ENCODE data around the gene TCHP.

Gene TCHP

DNA sequence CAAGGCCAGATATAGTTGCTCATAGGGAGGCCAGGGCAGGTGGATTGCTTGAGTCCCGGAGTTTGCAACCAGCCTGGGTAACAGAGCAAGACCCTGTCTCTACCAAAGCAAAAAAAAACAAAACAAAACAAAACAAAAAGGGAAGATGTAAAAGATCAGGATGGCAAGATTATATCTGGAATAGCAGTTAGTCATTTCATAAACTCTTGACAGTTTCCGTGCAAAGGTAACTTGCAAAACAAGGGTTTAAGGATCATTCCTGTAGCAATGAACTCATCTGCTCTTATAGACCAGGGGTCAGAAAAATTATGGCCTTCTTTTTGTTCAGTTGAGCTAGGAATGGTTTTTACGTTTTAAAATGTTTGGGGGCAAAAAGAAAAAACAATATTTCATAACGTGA, 66.5 kb downstream of the TCHP start:
- H3K27me3 ChIP-seq, result no peaks in the 10 kb centered on the region
- no peak overlapping the region for H3K4me3 ChIP-seq (ENCODE audit: low read depth in 1 of 2, low read length in 1 of 2)
- H3K27ac ChIP-seq, result no peak overlapping the region
- H3K4me1 ChIP-seq (ENCODE audit: control insufficient read depth in 1 of 2, insufficient read depth in 1 of 2, low read depth in 1 of 2, low read length in 1 of 2), result no peaks in the 10 kb centered on the region
- TF ChIP-seq CTCF (IDR thresholded peaks at IDR 0.05), result no peak
- H3K36me3 ChIP-seq, result peaks cover 99% of the 10 kb centered on the region
- no peaks in the 10 kb centered on the region for H3K9me3 ChIP-seq

- H3K4me3 ChIP-seq (ENCODE audit: low read depth in 1 of 2, low read length in 1 of 2), result no peak overlapping the region
- H3K27me3 ChIP-seq, result no peaks in the 10 kb centered on the region
- no peak for TF ChIP-seq CTCF (IDR thresholded peaks at IDR 0.05)
- no peaks in the 10 kb centered on the region for H3K4me1 ChIP-seq (ENCODE audit: control insufficient read depth in 1 of 2, insufficient read depth in 1 of 2, low read depth in 1 of 2, low read length in 1 of 2)
- H3K27ac ChIP-seq, result peak overlapping the region; percentile 42
- no peaks in the 10 kb centered on the region for H3K9me3 ChIP-seq
- peaks cover 99% of the 10 kb centered on the region for H3K36me3 ChIP-seq
These were observed 67.4 kb downstream of the TCHP start for GRCh38 chr12:109967383-109968031.
